Hepatocyte (in vitro differentiated cells): ENCODE data around the gene ARL6IP4. TPM values are rescaled to one million over a fixed set of nuclear protein-coding genes. Genes with fewer than 3 reads are reported as not detected.

Experiments
- DNase-seq: peaks from one replicate; pipeline ENCODE4 v3.0.0-alpha.2; 2016; ENCODE audit warnings: low spot score
- H2AFZ ChIP-seq: fragments of 200-600 bp; sonication (generic); 2 replicates; pipeline ENCODE4 v1.6.0; 2016; ENCODE audit warnings: antibody characterized with exemption, mild to moderate bottlenecking
- H3K27ac ChIP-seq: fragments of 200-600 bp; sonication (generic); 2 replicates; pipeline ENCODE4 v1.5.1; 2016; ENCODE audit warnings: mild to moderate bottlenecking
- H3K27me3 ChIP-seq: fragments of 200-600 bp; sonication (generic); 2 replicates; pipeline ENCODE4 v1.6.1; 2016
- H3K36me3 ChIP-seq: fragments of 200-600 bp; sonication (generic); replicated peaks from 2 replicates; pipeline ENCODE4 v1.5.1; 2016; ENCODE audit warnings: low read depth; ENCODE audit not compliant: insufficient read depth
- H3K4me1 ChIP-seq: fragments of 200-600 bp; sonication (generic); 2 replicates; pipeline ENCODE4 v1.5.1; 2016; ENCODE audit warnings: mild to moderate bottlenecking, moderate library complexity; ENCODE audit not compliant: insufficient read depth
- H3K4me2 ChIP-seq: fragments of 200-600 bp; sonication (generic); 2 replicates; pipeline ENCODE4 v1.6.0; 2016
- H3K4me3 ChIP-seq: fragments of 200-600 bp; sonication (generic); 2 replicates; pipeline ENCODE4 v1.5.1; 2016; ENCODE audit warnings: mild to moderate bottlenecking
- H3K79me2 ChIP-seq: fragments of 200-600 bp; sonication (generic); 2 replicates; pipeline ENCODE4 v1.6.0; 2017; ENCODE audit warnings: mild to moderate bottlenecking
- H3K9me2 ChIP-seq: fragments of 200-600 bp; sonication (generic); replicated peaks from 2 replicates; pipeline ENCODE4 v1.6.0; 2017; ENCODE audit warnings: mild to moderate bottlenecking; ENCODE audit not compliant: insufficient read depth
- H3K9me3 ChIP-seq: fragments of 200-600 bp; sonication (generic); 2 replicates; pipeline ENCODE4 v1.5.1; 2016; ENCODE audit warnings: low read depth, mild to moderate bottlenecking
- H4K20me1 ChIP-seq: fragments of 200-600 bp; sonication (generic); 2 replicates; pipeline ENCODE4 v1.6.0; 2016; ENCODE audit warnings: mild to moderate bottlenecking; ENCODE audit not compliant: insufficient read depth, poor library complexity, severe bottlenecking
- EZH2 ChIP-seq: fragments of 200-600 bp; sonication (generic); IDR thresholded peaks from 2 replicates; pipeline ENCODE4 v1.6.1; 2016; ENCODE audit warnings: antibody characterized with exemption, mild to moderate bottlenecking, borderline replicate concordance
- EZH2phosphoT487 ChIP-seq: fragments of 200-600 bp; sonication (generic); IDR thresholded peaks from one replicate; pipeline ENCODE4 v1.6.1; 2018; ENCODE audit warnings: antibody characterized with exemption, mild to moderate bottlenecking, low read depth, moderate library complexity; ENCODE audit not compliant: unreplicated experiment, severe bottlenecking
- WGBS: methylation state at CpG from one replicate; pipeline ENCODE4 v1.1.6; 2016; ENCODE audit warnings: low lambda C conversion rate; ENCODE audit errors: missing lambda C conversion rate; 5-methylcytosine and 5-hydroxymethylcytosine counted together
- polyA plus RNA-seq: library from polyadenylated mRNA; unstranded; fragments of >200 nt; fragmentation: Nextera tagmentation; extraction: Ambion mirVana; gene quantifications from 2 replicates; pipeline ENCODE4 v1.2.1, GENCODE V29; 2016
- total RNA-seq: library from RNA; depleted of rRNA; stranded (reverse); fragments of >200 nt; gene quantifications from 2 replicates; pipeline ENCODE4 v1.2.3, GENCODE V29; 2014
- TF ChIP-seq, protein P1 (sequence below): fragments of 200-600 bp; sonication (generic); IDR thresholded peaks from 2 replicates; pipeline ENCODE4 v1.5.1; 2016; ENCODE audit warnings: antibody characterized with exemption, mild to moderate bottlenecking; ENCODE audit not compliant: poor library complexity

The ARL6IP4 gene
- total and polyA plus RNA-seq, 2 experiments from 2014 or later = 138 to 248 TPM

DNA sequence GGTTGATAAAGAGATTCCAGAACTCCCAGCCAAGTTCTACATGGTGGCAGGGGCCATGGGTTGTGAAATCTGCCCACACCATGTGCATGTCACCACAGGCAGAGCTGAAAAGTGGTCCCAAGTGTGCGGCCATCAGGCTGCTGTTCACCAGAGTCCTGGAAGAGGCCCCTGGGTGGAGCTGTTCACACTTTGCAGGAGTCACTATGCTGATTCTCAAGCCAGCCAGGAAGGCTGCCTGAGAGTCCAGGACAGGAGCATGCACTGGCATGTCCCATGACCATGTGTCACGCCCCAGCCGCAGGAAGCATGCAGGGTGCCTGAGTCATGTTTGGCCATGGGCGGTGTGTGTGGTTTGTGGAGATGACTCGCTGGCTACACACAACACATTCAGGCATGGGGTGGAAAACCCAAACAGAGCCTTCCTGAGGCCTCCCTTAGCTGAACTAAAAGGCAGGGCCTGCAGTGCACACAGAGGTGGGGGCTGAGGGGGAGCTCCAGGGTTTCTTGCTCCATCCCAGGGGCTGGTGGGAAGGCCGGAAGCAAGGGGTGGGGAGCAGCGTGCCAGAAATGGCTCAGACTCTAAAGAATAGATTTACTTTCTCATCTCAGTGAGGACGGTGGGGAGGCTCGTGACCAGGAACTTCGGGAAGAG is 33.7 kb upstream of the ARL6IP4 start:
- H3K27ac ChIP-seq = peak overlapping the region; percentile 84
- DNase-seq = peak; percentile 90

DNA sequence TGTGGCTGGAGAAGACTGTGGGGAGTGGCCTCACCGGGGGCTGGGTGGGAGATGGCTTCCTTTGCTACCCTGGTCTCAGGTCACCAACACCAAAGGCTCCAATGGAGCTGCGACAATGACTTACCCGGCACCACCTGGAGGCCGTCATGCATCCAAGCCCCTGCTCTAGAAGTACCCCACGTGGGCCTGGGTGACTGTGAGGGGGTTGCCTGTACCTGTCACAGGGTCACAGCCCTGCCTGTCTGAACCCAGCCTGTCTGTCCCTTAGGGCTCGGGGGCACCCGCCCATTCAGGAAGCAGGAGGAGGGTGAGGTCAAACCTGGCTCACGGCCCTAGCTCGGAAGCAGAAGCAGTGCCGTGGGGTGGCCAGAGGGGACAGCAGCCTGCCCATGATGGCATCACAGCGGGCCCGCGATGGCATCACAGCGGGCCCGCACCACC is 33.1 kb upstream of the ARL6IP4 start:
- peak overlapping the region; percentile 84 for H3K27ac ChIP-seq
- WGBS = 94% methylated on average over 12 of the region's 15 CpGs
- H3K4me3 ChIP-seq = no peak overlapping the region
- TF ChIP-seq EZH2 = no peak
- TF ChIP-seq EZH2phosphoT487 = no peak
- TF ChIP-seq, protein P1, sequence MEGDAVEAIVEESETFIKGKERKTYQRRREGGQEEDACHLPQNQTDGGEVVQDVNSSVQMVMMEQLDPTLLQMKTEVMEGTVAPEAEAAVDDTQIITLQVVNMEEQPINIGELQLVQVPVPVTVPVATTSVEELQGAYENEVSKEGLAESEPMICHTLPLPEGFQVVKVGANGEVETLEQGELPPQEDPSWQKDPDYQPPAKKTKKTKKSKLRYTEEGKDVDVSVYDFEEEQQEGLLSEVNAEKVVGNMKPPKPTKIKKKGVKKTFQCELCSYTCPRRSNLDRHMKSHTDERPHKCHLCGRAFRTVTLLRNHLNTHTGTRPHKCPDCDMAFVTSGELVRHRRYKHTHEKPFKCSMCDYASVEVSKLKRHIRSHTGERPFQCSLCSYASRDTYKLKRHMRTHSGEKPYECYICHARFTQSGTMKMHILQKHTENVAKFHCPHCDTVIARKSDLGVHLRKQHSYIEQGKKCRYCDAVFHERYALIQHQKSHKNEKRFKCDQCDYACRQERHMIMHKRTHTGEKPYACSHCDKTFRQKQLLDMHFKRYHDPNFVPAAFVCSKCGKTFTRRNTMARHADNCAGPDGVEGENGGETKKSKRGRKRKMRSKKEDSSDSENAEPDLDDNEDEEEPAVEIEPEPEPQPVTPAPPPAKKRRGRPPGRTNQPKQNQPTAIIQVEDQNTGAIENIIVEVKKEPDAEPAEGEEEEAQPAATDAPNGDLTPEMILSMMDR = no peak
- H3K27me3 ChIP-seq = no peaks in the 10 kb centered on the region
- no peaks in the 10 kb centered on the region for H3K9me2 ChIP-seq
- DNase-seq = no peak
- no peaks in the 10 kb centered on the region for H3K79me2 ChIP-seq
- no peak overlapping the region for H2AFZ ChIP-seq
- peaks cover 6% of the 10 kb centered on the region for H3K4me1 ChIP-seq
- H3K36me3 ChIP-seq = no peaks in the 10 kb centered on the region
- H3K9me3 ChIP-seq = no peaks in the 10 kb centered on the region
- H4K20me1 ChIP-seq = no peaks in the 10 kb centered on the region
- H3K4me2 ChIP-seq = no peak overlapping the region

More for the DNA sequence above, 33.7 kb upstream of the ARL6IP4 start:
- WGBS = 62% methylated on average over 10 of the region's 10 CpGs
- Histone ChIP-seq H3K4me3 (no peak overlapping the region), H3K79me2 (no peaks in the 10 kb centered on the region), H3K27me3 (no peaks in the 10 kb centered on the region), H3K9me2 (no peaks in the 10 kb centered on the region), H3K4me2 (no peak overlapping the region), H2AFZ (no peak overlapping the region), H3K9me3 (no peaks in the 10 kb centered on the region), H3K36me3 (no peaks in the 10 kb centered on the region), H4K20me1 (no peaks in the 10 kb centered on the region), H3K4me1 (peaks cover 6% of the 10 kb centered on the region)
- TF ChIP-seq, protein P1 = peak; percentile 34
- TF ChIP-seq EZH2 (no peak), EZH2phosphoT487 (no peak)

DNA sequence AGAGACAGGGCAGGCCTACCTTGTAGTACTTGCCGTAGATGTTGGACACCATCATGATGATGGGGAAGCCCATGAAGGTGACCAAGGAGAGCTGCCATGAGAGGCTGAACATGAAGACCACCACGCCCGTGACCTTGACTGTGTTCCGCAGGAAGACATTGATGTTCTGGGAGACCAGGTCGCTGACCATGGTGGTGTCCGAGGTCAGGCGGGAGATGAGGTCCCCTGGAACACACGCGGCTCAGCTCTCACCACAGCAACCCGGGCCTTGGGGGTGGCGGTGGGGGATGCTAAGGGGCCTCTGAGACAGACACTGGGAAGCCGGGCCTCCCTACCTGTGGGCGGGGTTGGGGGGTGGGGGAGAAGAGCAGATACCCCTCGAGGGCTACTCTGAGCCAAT is 31.9 kb upstream of the ARL6IP4 start:
- no peaks in the 10 kb centered on the region for H3K36me3 ChIP-seq
- no peaks in the 10 kb centered on the region for H4K20me1 ChIP-seq
- H3K9me2 ChIP-seq = no peaks in the 10 kb centered on the region
- H3K4me2 ChIP-seq = no peak overlapping the region
- no peaks in the 10 kb centered on the region for H3K79me2 ChIP-seq
- no peaks in the 10 kb centered on the region for H3K27me3 ChIP-seq
- H2AFZ ChIP-seq = no peak overlapping the region
- no peak overlapping the region for H3K27ac ChIP-seq
- H3K4me1 ChIP-seq = peaks cover 6% of the 10 kb centered on the region
- no peaks in the 10 kb centered on the region for H3K9me3 ChIP-seq
- no peak overlapping the region for H3K4me3 ChIP-seq
- 86% methylated on average over 13 of the region's 14 CpGs for WGBS
- DNase-seq = no peak
- no peak for TF ChIP-seq EZH2
- TF ChIP-seq EZH2phosphoT487 = no peak
- TF ChIP-seq, protein P1 = no peak

DNA sequence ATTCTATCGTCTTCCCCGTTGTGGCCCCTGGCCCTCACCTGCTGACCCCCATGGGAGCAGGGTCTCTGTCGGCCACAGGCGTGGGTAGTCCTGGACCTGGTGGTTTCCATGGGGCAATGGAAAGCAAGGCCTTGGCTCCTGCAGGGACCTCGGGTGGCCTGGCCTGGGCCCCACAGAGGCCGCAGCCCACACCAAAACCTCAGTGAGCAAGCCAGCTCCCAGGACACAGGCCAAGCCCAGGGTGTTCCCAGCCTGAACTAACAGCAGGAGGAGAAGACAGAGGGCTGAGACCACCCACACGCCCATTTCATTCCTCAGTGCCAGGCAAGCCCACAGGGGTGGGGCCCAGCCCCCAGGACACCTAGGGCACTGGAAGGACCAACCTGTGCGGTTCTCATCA is 31.1 kb upstream of the ARL6IP4 start:
- H3K4me1 ChIP-seq = peaks cover 6% of the 10 kb centered on the region
- no peak for DNase-seq
- 92% methylated on average over 8 of the region's 8 CpGs for WGBS
- H3K4me3 ChIP-seq = no peak overlapping the region
- H4K20me1 ChIP-seq = no peaks in the 10 kb centered on the region
- no peak overlapping the region for H2AFZ ChIP-seq
- H3K4me2 ChIP-seq = no peak overlapping the region
- H3K36me3 ChIP-seq = no peaks in the 10 kb centered on the region
- no peaks in the 10 kb centered on the region for H3K9me3 ChIP-seq
- TF ChIP-seq EZH2phosphoT487 (no peak), EZH2 (no peak)
- TF ChIP-seq, protein P1 = no peak
- H3K79me2 ChIP-seq = no peaks in the 10 kb centered on the region
- no peaks in the 10 kb centered on the region for H3K9me2 ChIP-seq
- H3K27me3 ChIP-seq = no peaks in the 10 kb centered on the region
- H3K27ac ChIP-seq = no peak overlapping the region
